Gastroesophageal sphincter (tissue), 3 donors: Measurements from ENCODE around the gene IRGQ.

ENCODE experiments used
- CTCF ChIP-seq, 4 experiments: fragments of 200-600 bp in 2 of 4; fragments of 450-650 bp in 2 of 4; sonication (generic) in 1 of 4; IDR thresholded peaks; one replicate each; pipeline ENCODE4 v1.5.1; 2017 to 2019; ENCODE audit warnings: antibody characterized with exemption in 4 of 4, mild to moderate bottlenecking in 2 of 4, moderate library complexity in 2 of 4
- EP300 ChIP-seq: sonication (generic); formaldehyde crosslinking; IDR thresholded peaks from one replicate; pipeline ENCODE4 v1.6.1; 2017; ENCODE audit warnings: antibody characterized with exemption, mild to moderate bottlenecking
- POLR2A ChIP-seq, 2 donors: fragments of 450-650 bp; IDR thresholded peaks; one replicate each; pipeline ENCODE4 v1.6.1; 2017; ENCODE audit warnings: antibody characterized with exemption in 2 of 2, mild to moderate bottlenecking in 2 of 2, moderate library complexity in 1 of 2
- POLR2AphosphoS5 ChIP-seq: sonication (generic); formaldehyde crosslinking; IDR thresholded peaks from one replicate; pipeline ENCODE4 v1.6.1; 2017; ENCODE audit warnings: antibody characterized with exemption

GRCh38 chr19:43591904-43592772 is 3.8 kb downstream of the IRGQ start:
- TF ChIP-seq POLR2AphosphoS5 (no peak), EP300 (no peak), CTCF (IDR thresholded peaks at IDR 0.05) (no peak), POLR2A (IDR thresholded peaks at IDR 0.05) (no peak)
